22Rv1 (cell line): ENCODE data around the gene CAPN10.

Source experiments
- CTCF ChIP-seq: fragments of 450-650 bp; IDR thresholded peaks from 2 replicates; pipeline ENCODE4 v1.5.1; 2017; ENCODE audit warnings: mild to moderate bottlenecking
- ZFX ChIP-seq: fragments of 450-650 bp; IDR thresholded peaks from 2 replicates; pipeline ENCODE4 v1.6.1; 2017; ENCODE audit warnings: antibody characterized with exemption, borderline replicate concordance

DNA sequence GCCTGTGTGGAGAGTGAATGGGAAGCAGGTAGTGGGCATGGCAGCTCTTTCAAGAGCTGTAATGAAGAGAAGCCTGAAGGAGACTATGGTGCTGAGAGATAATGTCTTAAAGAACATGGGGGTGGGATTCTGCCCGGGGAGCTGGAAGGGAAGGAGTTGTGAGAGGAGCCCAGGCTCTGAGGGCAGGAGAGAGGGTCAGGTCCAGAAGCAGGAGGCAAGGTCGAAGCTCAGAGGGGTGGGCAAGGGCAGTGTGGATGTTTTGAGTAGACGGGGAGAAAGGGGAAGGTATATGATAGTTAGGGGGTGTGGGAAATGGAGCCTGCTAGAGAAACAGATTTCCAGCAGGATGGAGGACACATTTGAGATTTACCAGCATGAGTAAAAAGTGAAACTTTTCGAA lies 2.1 kb downstream of the CAPN10 start:
- TF ChIP-seq CTCF: no peak
- no peak for TF ChIP-seq ZFX
